Measurements from ENCODE around the gene TMEM200B. TPM values are rescaled to one million over a fixed set of nuclear protein-coding genes. Genes with fewer than 3 reads are reported as not detected.

TMEM200B gene
- under 1 TPM in 1 of 2 experiments, not detected in 1; 0.10 TPM for total RNA-seq

DNA sequence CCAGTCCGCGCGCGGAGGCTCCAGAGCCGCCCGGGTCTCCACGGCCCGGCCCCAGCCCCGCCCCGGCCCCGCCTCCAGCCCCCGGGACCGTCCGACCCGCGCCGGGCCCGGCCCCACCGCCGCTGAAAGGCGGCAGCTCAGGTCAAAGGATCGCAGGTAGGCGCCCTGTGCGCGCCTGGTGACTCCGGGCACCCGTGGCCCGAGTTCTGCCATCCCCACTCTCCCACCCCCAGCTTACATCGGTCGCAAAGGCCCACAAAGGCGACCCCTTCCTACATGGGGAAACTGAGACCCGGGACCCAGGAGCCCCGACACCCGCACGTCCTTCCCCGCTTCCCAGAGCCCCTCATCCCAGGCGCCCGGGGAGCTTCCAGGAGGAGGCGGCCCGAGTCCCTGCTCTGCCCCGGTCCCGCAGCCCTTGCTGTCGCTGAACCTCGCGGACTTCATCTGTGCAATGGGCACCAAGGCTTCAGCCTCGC lies at the start of gene TMEM200B:
TMEM200B (minus strand) TSS at position 17 of the 479 bp plus-strand sequence. CDS start 2,075 bp downstream, outside the sequence.

Other genes starting within 250 kb of the TMEM200B start
- gene EPB41, start 209.3 kb downstream of the TMEM200B start, total RNA-seq, result 100 to 1,000 TPM; 160 to 163 TPM
- 10 to 100 TPM; 96.8 to 97.3 TPM for gene SRSF4, start 58.0 kb upstream of the TMEM200B start, total RNA-seq
- 10 to 100 TPM; 15.3 to 16.8 TPM for gene MECR, start 107.0 kb upstream of the TMEM200B start, total RNA-seq
- gene PTPRU, start 112.6 kb upstream of the TMEM200B start, total RNA-seq, result under 1 TPM; 0.36 to 0.43 TPM